RWPE1 (cell line): ENCODE data around the gene DUSP15.
"Not testable (repeated sequence)": the region's sequence is repeated elsewhere in the genome, so short reads cannot be mapped to it uniquely, and the experiment has no call there.

ENCODE experiments used
- CTCF ChIA-PET: fragments of 350-600 bp; sonication (Branson Sonifier 250); formaldehyde crosslinking; extraction: SDS; loops from one replicate; lab custom pipeline; 2021; lab: Yijun Ruan, JAX
- POLR2A ChIA-PET: fragments of 400-600 bp; formaldehyde crosslinking; extraction: SDS; loops from one replicate; lab custom pipeline; 2020; ENCODE audit warnings: antibody characterized with exemption; ENCODE audit not compliant: low non-redundant PET; lab: Yijun Ruan, JAX
- DNase-seq: peaks from one replicate; pipeline ENCODE4 v3.0.0; 2012; ENCODE audit warnings: low spot score
- H3K27ac ChIP-seq: fragments of 450-650 bp; 2 replicates; pipeline ENCODE4 v1.5.1; 2017
- CTCF ChIP-seq: fragments of 450-650 bp; conservative IDR thresholded peaks from 2 replicates; pipeline ENCODE4 v1.5.1; 2017; ENCODE audit warnings: low read depth, mild to moderate bottlenecking

The DUSP15 gene

GRCh38 chr20:31833130-31833930 is 37.0 kb downstream of the DUSP15 start:
- H3K27ac ChIP-seq, result no peak overlapping the region
- peak; percentile 88 for TF ChIP-seq CTCF
- CTCF ChIA-PET, result interaction anchor here (0.6 to 5.7 kb wide), 9 partner anchors 10 to 198 kb away, joined by 3 to 51 read pairs (median 4); partner anchors contain the start of gene FOXS1
- POLR2A ChIA-PET, result interaction anchor here (1.0 kb wide), 1 partner anchor 119 kb away, joined by 3 read pairs; no protein-coding TSS in a partner anchor
- peak; percentile 74 for DNase-seq

- no peak for TF ChIP-seq CTCF
- POLR2A ChIA-PET, result no interaction called here
- no peak for DNase-seq
- CTCF ChIA-PET, result interaction anchor here (0.5 to 1.8 kb wide), 6 partner anchors 9 to 1078 kb away, joined by 4 to 12 read pairs (median 5); no protein-coding TSS in a partner anchor
- no peak overlapping the region for H3K27ac ChIP-seq
These were observed 38.5 kb downstream of the DUSP15 start for GRCh38 chr20:31831771-31832306.

GRCh38 chr20:31831211-31831610 is 39.1 kb downstream of the DUSP15 start:
- no peak for DNase-seq
- ChIA-PET CTCF (interaction anchor here (0.5 to 1.4 kb wide), 5 partner anchors 9 to 1078 kb away, joined by 3 to 7 read pairs (median 4); no protein-coding TSS in a partner anchor), POLR2A (no interaction called here)
- no peak overlapping the region for H3K27ac ChIP-seq
- no peak for TF ChIP-seq CTCF

GRCh38 chr20:31830406-31830981 is 39.8 kb downstream of the DUSP15 start:
- no peak for DNase-seq
- POLR2A ChIA-PET, result no interaction called here
- CTCF ChIA-PET, result interaction anchor here (0.5 to 1.4 kb wide), 5 partner anchors 10 to 201 kb away, joined by 3 to 7 read pairs (median 4); no protein-coding TSS in a partner anchor
- H3K27ac ChIP-seq, result no peak overlapping the region
- TF ChIP-seq CTCF, result no peak

GRCh38 chr20:31829731-31830130 is 40.6 kb downstream of the DUSP15 start:
- ChIA-PET POLR2A (no interaction called here), CTCF (interaction anchor here (0.9 to 1.2 kb wide), 2 partner anchors 17 to 201 kb away, joined by 4 read pairs; no protein-coding TSS in a partner anchor)
- no peak for DNase-seq
- no peak overlapping the region for H3K27ac ChIP-seq
- TF ChIP-seq CTCF, result no peak

GRCh38 chr20:31828016-31828415 is 42.3 kb downstream of the DUSP15 start:
- CTCF ChIA-PET, result interaction anchor here (0.6 to 2.1 kb wide), 3 partner anchors 18 to 204 kb away, joined by 3 to 7 read pairs (median 3); no protein-coding TSS in a partner anchor
- DNase-seq, POLR2A ChIA-PET: not testable (repeated sequence)

More at GRCh38 chr20:31828016-31828415, 42.3 kb downstream of the DUSP15 start:
- not testable (repeated sequence) for H3K27ac ChIP-seq
